Stimulated activated CD4-positive, alpha-beta T cell treated with anti-CD3 and anti-CD28 coated beads, Interleukin-2, amount 100 ng/mL, for 24 hours (primary cell): ENCODE data around the gene ACIN1.

Experiments used
- DNase-seq, 2 donors: peaks; one replicate each; pipeline ENCODE4 v3.0.0-alpha.2; 2020

ACIN1 gene

GRCh38 chr14:23009939-23010726 is 84.8 kb downstream of the ACIN1 start, which contains the start of gene C14orf93:
Gene C14orf93 (minus strand): TSS chr14:23010143. CDS start chr14:22999023, 11,120 bp downstream.
- peak; percentile 86 to 88 for DNase-seq

GRCh38 chr14:23009483-23009938 is 85.4 kb downstream of the ACIN1 start:
- DNase-seq, result no peak

GRCh38 chr14:23008831-23009230 is 86.1 kb downstream of the ACIN1 start:
- DNase-seq, result no peak
